T-helper 1 cell treated with Interleukin-12 subunit alpha and Interleukin-12 subunit beta and Interleukin-4 antibody, amounts not matched to agents 30 μg/mL and 1 μg/mL, for 36 hours (primary cell): ENCODE data around the gene TOR1A.
"Not testable (repeated sequence)": the region's sequence is repeated elsewhere in the genome, so short reads cannot be mapped to it uniquely, and the experiment has no call there.

Experiments used
- H3K27ac Mint-ChIP-seq: one replicate; pipeline ENCODE4 v1.8.0; 2021; ENCODE audit warnings: mild to moderate bottlenecking, mixed read lengths
- H3K27me3 Mint-ChIP-seq: one replicate; pipeline ENCODE4 v1.8.0; 2021; ENCODE audit warnings: low read depth, mixed read lengths
- H3K36me3 Mint-ChIP-seq: one replicate; pipeline ENCODE4 v1.8.0; 2021; ENCODE audit warnings: low read depth, mixed read lengths
- H3K4me1 Mint-ChIP-seq: one replicate; pipeline ENCODE4 v1.8.0; 2021; ENCODE audit warnings: low read depth, mixed read lengths
- H3K4me3 Mint-ChIP-seq: one replicate; pipeline ENCODE4 v1.8.0; 2021; ENCODE audit warnings: mild to moderate bottlenecking, moderate library complexity, mixed read lengths
- H3K9me3 Mint-ChIP-seq: one replicate; pipeline ENCODE4 v1.8.0; 2021; ENCODE audit warnings: mixed read lengths

Gene TOR1A

DNA sequence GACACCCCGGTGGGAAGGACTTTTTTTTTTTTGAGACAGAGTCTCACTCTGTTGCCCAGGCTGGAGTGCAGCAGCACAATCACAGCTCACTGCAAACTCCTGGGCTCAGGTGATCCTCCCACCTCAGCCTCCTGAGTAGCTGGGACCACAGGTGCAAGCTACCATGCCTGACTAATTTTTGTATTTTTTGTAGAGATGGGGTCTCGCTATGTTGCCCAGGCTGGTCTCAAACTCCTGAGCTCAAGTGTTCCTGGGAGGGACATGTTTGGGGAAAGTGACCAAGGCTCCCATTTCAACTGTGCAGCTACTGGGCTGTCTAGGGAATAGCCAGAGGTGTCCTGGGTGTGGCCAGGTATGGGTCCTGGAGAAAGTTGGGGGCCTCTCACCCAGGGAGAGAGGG is 27.9 kb downstream of the TOR1A start:
- H3K4me1 Mint-ChIP-seq, H3K9me3 Mint-ChIP-seq, H3K27ac Mint-ChIP-seq, H3K4me3 Mint-ChIP-seq, H3K27me3 Mint-ChIP-seq, H3K36me3 Mint-ChIP-seq: not testable (repeated sequence)

DNA sequence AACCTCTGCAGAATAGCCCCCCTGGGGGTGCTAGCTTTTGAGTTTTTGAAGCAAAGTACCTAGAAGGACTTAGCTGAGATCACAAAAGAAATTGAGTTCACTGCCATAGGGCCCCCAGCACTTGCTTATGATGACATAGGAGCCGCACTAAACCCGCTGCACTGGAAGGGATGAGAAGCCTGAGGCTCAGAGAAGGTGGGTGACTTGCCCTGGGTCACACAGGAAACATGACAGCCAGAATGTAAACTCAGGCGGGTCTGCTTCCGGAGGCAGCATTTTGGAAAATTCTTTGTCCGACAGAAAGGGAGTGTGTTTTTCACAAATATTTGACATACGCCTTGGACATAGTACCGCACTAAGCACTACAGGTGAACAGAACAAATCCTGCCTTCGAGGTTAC is 29.4 kb downstream of the TOR1A start:
- Mint-ChIP-seq H3K4me3 (no peak overlapping the region), H3K4me1 (peaks cover 5% of the 10 kb centered on the region), H3K9me3 (no peaks in the 10 kb centered on the region), H3K36me3 (no peaks in the 10 kb centered on the region), H3K27ac (no peak overlapping the region), H3K27me3 (no peaks in the 10 kb centered on the region)

DNA sequence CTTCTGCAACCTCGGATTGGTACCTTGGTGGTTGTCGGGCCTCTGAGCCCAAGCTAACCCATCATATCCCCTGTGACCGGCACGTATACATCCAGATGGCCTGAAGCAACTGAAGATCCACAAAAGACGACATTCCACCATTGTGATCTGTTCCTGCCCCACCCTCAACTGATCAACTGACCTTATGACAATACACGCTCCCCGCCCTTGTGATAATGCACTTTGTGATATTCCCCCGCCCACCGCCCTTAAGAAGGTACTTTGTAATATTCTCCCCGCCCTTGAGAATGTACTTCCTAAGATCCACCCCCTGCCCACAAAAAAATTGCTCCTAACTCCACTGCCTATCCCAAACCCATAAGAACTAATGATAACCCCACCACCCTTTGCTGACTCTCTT is 37.5 kb downstream of the TOR1A start:
- H3K4me3 Mint-ChIP-seq = no peak overlapping the region
- H3K27ac Mint-ChIP-seq = no peak overlapping the region
- H3K4me1 Mint-ChIP-seq = peaks cover 8% of the 10 kb centered on the region
- no peaks in the 10 kb centered on the region for H3K9me3 Mint-ChIP-seq
- H3K36me3 Mint-ChIP-seq = no peaks in the 10 kb centered on the region
- H3K27me3 Mint-ChIP-seq = peaks cover 5% of the 10 kb centered on the region

DNA sequence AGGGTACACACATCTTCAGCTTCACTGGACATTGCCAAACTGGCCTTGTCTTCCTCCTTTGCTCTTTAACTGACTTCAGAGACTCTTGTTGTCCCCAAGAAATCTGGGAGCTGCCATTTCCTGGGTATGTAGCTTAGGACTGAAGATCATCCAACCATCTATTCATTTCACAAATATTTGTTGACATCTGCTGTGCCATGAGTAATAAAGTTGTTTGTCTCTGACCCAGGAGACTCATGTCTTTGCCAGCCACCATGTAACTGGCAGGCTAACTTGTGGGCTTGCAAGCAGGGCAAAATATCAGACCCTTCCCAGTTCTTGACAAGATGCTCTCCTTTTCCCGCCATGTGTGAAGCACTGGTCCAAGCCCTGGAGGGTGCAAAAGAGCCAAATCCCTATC is 38.1 kb downstream of the TOR1A start:
- no peaks in the 10 kb centered on the region for H3K9me3 Mint-ChIP-seq
- H3K4me3 Mint-ChIP-seq = no peak overlapping the region
- H3K27ac Mint-ChIP-seq = no peak overlapping the region
- peaks cover 7% of the 10 kb centered on the region for H3K27me3 Mint-ChIP-seq
- no peaks in the 10 kb centered on the region for H3K36me3 Mint-ChIP-seq
- H3K4me1 Mint-ChIP-seq = peaks cover 8% of the 10 kb centered on the region

- not testable (repeated sequence) for H3K36me3 Mint-ChIP-seq, H3K27ac Mint-ChIP-seq, H3K9me3 Mint-ChIP-seq, H3K4me3 Mint-ChIP-seq, H3K4me1 Mint-ChIP-seq
- peaks cover 11% of the 10 kb centered on the region for H3K27me3 Mint-ChIP-seq
These were observed 39.0 kb downstream of the TOR1A start for GRCh38 chr9:129784970-129785369.

DNA sequence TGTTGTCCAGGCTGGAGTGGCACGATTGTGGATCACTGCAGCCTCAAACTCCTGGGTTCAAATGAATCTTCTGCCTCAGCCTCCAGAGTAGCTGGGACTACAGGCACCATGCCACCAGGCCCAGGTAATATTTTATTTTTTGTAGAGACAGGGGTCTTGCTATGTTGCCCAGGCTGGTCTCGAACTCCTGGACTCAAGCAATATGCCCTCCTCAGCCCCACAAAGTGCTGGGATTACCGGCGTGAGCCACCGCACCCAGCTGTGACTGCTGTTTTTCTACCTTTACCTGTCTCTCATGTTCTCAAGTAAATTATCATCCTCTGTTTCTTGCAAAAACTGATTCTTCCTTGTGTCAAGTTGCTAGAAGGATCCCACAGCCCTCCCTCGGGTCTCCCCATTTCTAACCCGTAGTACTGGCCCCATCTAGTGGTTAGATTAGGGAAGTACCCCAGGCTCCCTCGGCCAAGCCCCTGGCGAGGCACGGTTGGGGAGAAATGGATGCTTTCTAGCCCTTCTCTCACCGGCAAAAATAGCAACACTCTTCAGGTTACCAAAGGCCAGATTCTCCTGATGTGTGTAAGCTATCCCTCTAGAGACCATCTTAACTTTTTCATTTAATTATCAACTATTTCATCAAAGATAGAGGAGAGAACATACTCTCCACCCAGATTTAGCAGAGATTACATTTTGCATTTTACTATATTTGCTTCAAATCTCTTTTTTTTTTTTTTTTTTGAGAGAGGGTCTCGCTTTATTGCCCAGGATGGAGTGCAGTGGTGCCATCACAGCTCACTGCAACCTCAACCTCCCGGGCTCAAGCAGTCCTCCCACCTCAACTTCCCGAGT is 40.2 kb downstream of the TOR1A start:
- Mint-ChIP-seq H3K4me1 (peaks cover 4% of the 10 kb centered on the region), H3K36me3 (no peaks in the 10 kb centered on the region), H3K4me3 (no peak overlapping the region), H3K27me3 (peaks cover 17% of the 10 kb centered on the region), H3K9me3 (no peaks in the 10 kb centered on the region), H3K27ac (no peak overlapping the region)

GRCh38 chr9:129781981-129782380 is 42.0 kb downstream of the TOR1A start:
- Mint-ChIP-seq H3K36me3 (no peaks in the 10 kb centered on the region), H3K27ac (no peak overlapping the region), H3K4me3 (no peak overlapping the region), H3K4me1 (peaks cover 12% of the 10 kb centered on the region), H3K9me3 (no peaks in the 10 kb centered on the region), H3K27me3 (peaks cover 23% of the 10 kb centered on the region)

DNA sequence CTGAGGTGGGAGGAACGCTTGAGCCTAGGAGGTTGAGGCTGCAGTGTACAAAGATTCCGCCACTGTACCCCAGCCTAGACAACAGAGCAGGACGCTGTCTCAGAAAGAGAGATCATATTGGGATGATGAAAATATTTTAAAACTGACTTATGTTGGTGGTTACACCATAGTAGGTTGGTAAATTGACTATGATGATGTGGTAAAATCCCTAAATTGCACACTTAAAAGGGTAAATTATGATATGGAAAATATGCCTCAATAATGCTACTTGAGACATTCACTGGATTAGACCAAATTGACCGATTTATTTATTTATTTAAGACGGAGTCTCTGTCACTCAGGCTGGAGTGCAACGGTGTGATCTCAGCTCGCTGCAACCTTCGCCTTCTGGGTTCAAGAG is 42.8 kb downstream of the TOR1A start:
- Mint-ChIP-seq H3K36me3 (no peaks in the 10 kb centered on the region), H3K27ac (no peak overlapping the region), H3K4me1 (peaks cover 12% of the 10 kb centered on the region), H3K4me3 (no peak overlapping the region), H3K27me3 (peaks cover 23% of the 10 kb centered on the region), H3K9me3 (no peaks in the 10 kb centered on the region)

DNA sequence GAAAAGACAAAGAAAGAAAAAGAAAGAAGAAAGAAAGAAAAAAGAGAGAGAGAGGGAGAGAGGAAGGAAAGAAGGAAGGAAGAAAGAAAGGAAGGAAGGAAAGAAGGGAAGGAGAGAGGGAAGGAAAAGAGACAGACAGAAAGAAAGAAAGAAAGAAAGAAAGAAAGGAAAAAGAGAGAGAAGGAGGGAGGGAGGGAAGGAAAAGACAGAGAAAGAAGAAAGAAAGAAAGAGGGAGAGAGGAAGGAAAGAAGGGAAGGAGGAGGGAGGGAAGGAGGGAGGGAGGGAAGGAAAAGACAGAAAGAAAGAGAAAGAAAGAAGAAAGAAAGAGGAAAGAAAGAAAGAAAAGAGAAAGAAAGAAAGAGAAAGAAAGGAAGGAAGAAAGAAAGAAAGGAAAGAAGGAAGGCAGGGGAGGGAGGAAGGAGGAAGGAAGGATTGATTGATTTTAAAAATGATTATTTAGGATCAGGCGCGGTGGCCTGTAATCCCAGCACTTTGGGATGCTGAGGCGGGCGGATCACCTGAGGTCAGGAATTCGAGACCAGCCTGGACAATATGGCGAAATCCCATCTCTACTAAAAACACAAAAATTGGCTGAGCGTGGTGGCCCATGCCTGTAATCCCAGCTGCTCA is 44.3 kb downstream of the TOR1A start:
- H3K4me1 Mint-ChIP-seq = peaks cover 12% of the 10 kb centered on the region

DNA sequence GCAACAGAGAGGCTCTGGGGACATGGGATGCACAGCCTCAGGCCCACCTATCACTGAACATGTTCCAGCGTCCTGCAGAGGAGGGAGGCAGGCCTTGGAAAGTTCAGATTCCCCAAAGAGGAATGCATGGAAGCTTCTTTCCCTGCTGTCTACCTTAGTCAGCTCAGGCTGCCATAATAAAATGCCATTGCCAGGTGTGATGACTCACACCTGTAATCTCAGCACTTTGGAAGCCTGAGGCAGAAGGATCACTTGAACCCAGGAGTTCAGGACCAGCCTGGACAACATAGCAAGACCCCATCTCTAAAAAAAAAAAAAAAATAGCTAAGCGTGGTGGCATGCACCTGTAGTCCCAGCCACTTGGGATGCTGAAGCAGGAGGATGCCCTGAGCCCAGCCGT is 45.5 kb downstream of the TOR1A start:
- no peaks in the 10 kb centered on the region for H3K36me3 Mint-ChIP-seq
- no peak overlapping the region for H3K4me3 Mint-ChIP-seq
- H3K9me3 Mint-ChIP-seq = no peaks in the 10 kb centered on the region
- peaks cover 8% of the 10 kb centered on the region for H3K4me1 Mint-ChIP-seq
- peaks cover 18% of the 10 kb centered on the region for H3K27me3 Mint-ChIP-seq
- no peak overlapping the region for H3K27ac Mint-ChIP-seq

More for the DNA sequence above, 44.3 kb downstream of the TOR1A start:
- no peaks in the 10 kb centered on the region for H3K9me3 Mint-ChIP-seq
- H3K4me3 Mint-ChIP-seq = no peak overlapping the region
- H3K27ac Mint-ChIP-seq = no peak overlapping the region
- peaks cover 23% of the 10 kb centered on the region for H3K27me3 Mint-ChIP-seq
- no peaks in the 10 kb centered on the region for H3K36me3 Mint-ChIP-seq

- Mint-ChIP-seq H3K4me1 (peaks cover 8% of the 10 kb centered on the region), H3K4me3 (no peak overlapping the region), H3K36me3 (no peaks in the 10 kb centered on the region), H3K27me3 (peaks cover 18% of the 10 kb centered on the region), H3K9me3 (no peaks in the 10 kb centered on the region), H3K27ac (no peak overlapping the region)
These were observed 46.2 kb downstream of the TOR1A start for GRCh38 chr9:129777769-129778130.

GRCh38 chr9:129776938-129777768 is 46.8 kb downstream of the TOR1A start:
- Mint-ChIP-seq H3K36me3 (no peaks in the 10 kb centered on the region), H3K4me1 (peaks cover 8% of the 10 kb centered on the region), H3K9me3 (no peaks in the 10 kb centered on the region), H3K4me3 (no peak overlapping the region), H3K27me3 (peaks cover 18% of the 10 kb centered on the region), H3K27ac (peak overlapping the region; percentile 34)

DNA sequence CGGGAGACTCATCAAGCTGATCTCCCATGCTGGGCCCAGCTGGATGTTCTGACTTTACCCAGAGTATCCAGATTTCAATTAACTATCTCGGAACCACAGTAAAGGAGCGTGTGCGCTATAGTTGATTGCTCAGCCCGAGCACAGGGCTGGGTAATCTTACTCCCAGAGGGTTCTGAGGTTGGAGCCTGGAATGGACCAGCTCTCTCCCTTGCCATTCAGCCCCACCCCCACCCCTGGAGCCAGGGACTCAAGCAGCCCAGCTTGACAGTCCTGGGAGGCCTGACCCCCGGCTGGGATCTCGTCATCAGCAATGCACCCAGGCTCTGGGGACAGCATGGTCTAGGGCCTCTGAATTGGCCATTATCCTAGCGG is 47.4 kb downstream of the TOR1A start:
- peaks cover 18% of the 10 kb centered on the region for H3K27me3 Mint-ChIP-seq
- H3K36me3 Mint-ChIP-seq = no peaks in the 10 kb centered on the region
- H3K9me3 Mint-ChIP-seq = no peaks in the 10 kb centered on the region
- no peak overlapping the region for H3K27ac Mint-ChIP-seq
- H3K4me1 Mint-ChIP-seq = peaks cover 8% of the 10 kb centered on the region
- H3K4me3 Mint-ChIP-seq = no peak overlapping the region

GRCh38 chr9:129776096-129776495 is 47.8 kb downstream of the TOR1A start:
- H3K36me3 Mint-ChIP-seq, H3K27ac Mint-ChIP-seq, H3K9me3 Mint-ChIP-seq, H3K4me3 Mint-ChIP-seq, H3K4me1 Mint-ChIP-seq: not testable (repeated sequence)
- H3K27me3 Mint-ChIP-seq = peaks cover 18% of the 10 kb centered on the region

- H3K4me3 Mint-ChIP-seq = no peak overlapping the region
- no peaks in the 10 kb centered on the region for H3K36me3 Mint-ChIP-seq
- H3K27me3 Mint-ChIP-seq = peaks cover 12% of the 10 kb centered on the region
These were observed 48.5 kb downstream of the TOR1A start for GRCh38 chr9:129775448-129775798.

More at GRCh38 chr9:129775448-129775798, 48.5 kb downstream of the TOR1A start:
- Mint-ChIP-seq H3K4me1 (peaks cover 8% of the 10 kb centered on the region), H3K27ac (no peak overlapping the region), H3K9me3 (no peaks in the 10 kb centered on the region)
